ENCODE data around the gene BPIFB6.

Gene BPIFB6

DNA sequence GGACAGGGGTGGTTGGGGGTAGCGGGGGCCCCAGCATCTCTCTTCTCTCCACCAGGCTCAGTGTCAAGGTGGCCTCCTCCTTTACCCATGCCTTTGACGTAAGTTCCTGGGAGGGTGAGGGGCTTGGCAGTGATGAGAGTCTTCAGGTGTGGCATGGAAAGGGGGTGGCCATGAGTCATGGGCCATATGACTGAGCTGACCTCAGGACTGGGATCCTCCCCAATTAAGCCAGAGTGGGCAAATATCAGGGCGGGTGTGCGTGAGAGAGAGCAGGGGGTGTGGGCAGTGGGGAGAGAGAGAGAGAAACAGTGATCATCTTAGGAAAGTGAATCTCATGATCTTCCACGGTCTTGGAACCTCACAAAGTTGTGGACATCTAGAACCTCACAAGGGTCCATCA lies 39.8 kb downstream of the BPIFB6 start:
- H3K27me3 ChIP-seq = no peaks in the 10 kb centered on the region
- H3K36me3 ChIP-seq = no peaks in the 10 kb centered on the region
- H3K4me3 ChIP-seq = no peak overlapping the region
- H3K9ac ChIP-seq = no peak overlapping the region
- H4K20me1 ChIP-seq = no peaks in the 10 kb centered on the region
- H3K4me2 ChIP-seq = 0 out of 22 replicates have a peak overlapping the region, but pooled peaks of 1 of the 11 experiments have one; percentile 5
- no peak overlapping the region for H3K27ac ChIP-seq
- no peaks in the 10 kb centered on the region for H3K9me3 ChIP-seq (replicated peaks in 1 of 11)
- TF ChIP-seq Cebpa-rat (IDR thresholded peaks at IDR 0.05) = no peak
- peaks cover 0 to 14% (median 0%) of the 10 kb centered on the region in 10 experiments; a peak in 6 of 20 replicates for H3K4me1 ChIP-seq

DNA sequence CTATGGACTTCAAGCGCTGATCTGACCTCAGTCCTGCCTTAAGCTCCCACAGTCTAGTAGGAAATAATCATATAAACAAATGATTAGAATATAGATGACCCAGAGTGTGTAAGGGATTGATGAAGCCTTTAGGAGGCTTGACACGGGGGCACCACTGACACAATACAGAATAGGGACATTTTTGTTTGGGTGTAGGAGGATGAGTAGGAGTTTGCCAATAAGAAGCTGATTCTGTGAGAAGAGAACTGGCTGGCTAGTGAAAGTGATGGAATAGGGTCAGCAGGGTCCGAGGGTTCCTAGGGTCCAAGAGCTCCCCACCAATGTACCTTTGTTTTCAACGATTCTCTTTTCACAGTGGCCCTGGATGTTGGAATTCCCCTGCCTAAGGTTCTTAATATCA lies 40.9 kb downstream of the BPIFB6 start:
- Histone ChIP-seq H3K9ac (no peak overlapping the region), H3K9me3 (replicated peaks in 1 of 11) (no peaks in the 10 kb centered on the region), H4K20me1 (no peaks in the 10 kb centered on the region), H3K4me3 (no peak overlapping the region), H3K4me2 (no peak overlapping the region), H3K36me3 (no peaks in the 10 kb centered on the region), H3K27ac (no peak overlapping the region), H3K27me3 (no peaks in the 10 kb centered on the region), H3K4me1 (peaks cover 0 to 12% (median 1%) of the 10 kb centered on the region in 10 experiments; a peak in 10 of 20 replicates)
- no peak for TF ChIP-seq Cebpa-rat (IDR thresholded peaks at IDR 0.05)

- no peak for TF ChIP-seq Cebpa-rat (IDR thresholded peaks at IDR 0.05)
- H3K4me2 ChIP-seq = no peak overlapping the region
- H3K9me3 ChIP-seq (replicated peaks in 1 of 11) = no peaks in the 10 kb centered on the region
- no peak overlapping the region for H3K9ac ChIP-seq
- no peaks in the 10 kb centered on the region for H4K20me1 ChIP-seq
- peaks cover 0 to 12% (median 5%) of the 10 kb centered on the region in 10 experiments; a peak in 13 of 20 replicates for H3K4me1 ChIP-seq
- H3K4me3 ChIP-seq = no peak overlapping the region
- H3K27me3 ChIP-seq = no peaks in the 10 kb centered on the region
- no peak overlapping the region for H3K27ac ChIP-seq
- no peaks in the 10 kb centered on the region for H3K36me3 ChIP-seq
Observed at GRCh38 chr20:33072813-33073212, 41.4 kb downstream of the BPIFB6 start.

- H3K9ac ChIP-seq = no peak overlapping the region
- no peak overlapping the region for H3K27ac ChIP-seq
- H3K27me3 ChIP-seq = no peaks in the 10 kb centered on the region
- H3K4me3 ChIP-seq = no peak overlapping the region
- H4K20me1 ChIP-seq = no peaks in the 10 kb centered on the region
- H3K9me3 ChIP-seq (replicated peaks in 1 of 11) = no peaks in the 10 kb centered on the region
- peaks cover 0 to 11% (median 6%) of the 10 kb centered on the region in 10 experiments; a peak in 8 of 20 replicates for H3K4me1 ChIP-seq
- no peaks in the 10 kb centered on the region for H3K36me3 ChIP-seq
- no peak for TF ChIP-seq Cebpa-rat (IDR thresholded peaks at IDR 0.05)
- no peak overlapping the region for H3K4me2 ChIP-seq
Observed at GRCh38 chr20:33074675-33075074, 43.2 kb downstream of the BPIFB6 start.

DNA sequence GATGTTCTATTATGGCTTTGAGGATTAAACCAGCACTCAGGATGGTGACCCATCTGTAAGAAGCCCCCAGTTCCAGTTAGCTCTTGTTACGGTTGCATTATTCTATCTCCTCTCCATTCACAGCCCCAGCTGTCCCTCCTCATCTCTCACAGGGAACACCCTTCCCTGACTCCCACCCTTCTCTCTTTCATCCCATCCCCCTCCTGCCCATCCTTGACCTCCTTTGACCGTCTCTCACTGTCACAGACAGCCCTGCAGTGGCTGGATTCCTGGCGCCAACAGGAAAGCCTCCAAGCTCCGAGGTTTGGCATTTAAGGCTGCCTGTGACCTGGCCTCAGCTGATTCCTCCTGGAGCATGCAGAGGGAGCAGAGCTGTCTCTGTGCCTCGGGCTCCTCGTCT lies 43.8 kb downstream of the BPIFB6 start:
- no peak for TF ChIP-seq Cebpa-rat (IDR thresholded peaks at IDR 0.05)
- H3K9ac ChIP-seq = no peak overlapping the region
- no peak overlapping the region for H3K27ac ChIP-seq
- peaks cover 0 to 11% (median 6%) of the 10 kb centered on the region in 10 experiments; a peak in 8 of 20 replicates for H3K4me1 ChIP-seq
- no peaks in the 10 kb centered on the region for H3K9me3 ChIP-seq (replicated peaks in 1 of 11)
- H3K27me3 ChIP-seq = no peaks in the 10 kb centered on the region
- no peak overlapping the region for H3K4me3 ChIP-seq
- no peaks in the 10 kb centered on the region for H4K20me1 ChIP-seq
- H3K36me3 ChIP-seq = no peaks in the 10 kb centered on the region
- no peak overlapping the region for H3K4me2 ChIP-seq

DNA sequence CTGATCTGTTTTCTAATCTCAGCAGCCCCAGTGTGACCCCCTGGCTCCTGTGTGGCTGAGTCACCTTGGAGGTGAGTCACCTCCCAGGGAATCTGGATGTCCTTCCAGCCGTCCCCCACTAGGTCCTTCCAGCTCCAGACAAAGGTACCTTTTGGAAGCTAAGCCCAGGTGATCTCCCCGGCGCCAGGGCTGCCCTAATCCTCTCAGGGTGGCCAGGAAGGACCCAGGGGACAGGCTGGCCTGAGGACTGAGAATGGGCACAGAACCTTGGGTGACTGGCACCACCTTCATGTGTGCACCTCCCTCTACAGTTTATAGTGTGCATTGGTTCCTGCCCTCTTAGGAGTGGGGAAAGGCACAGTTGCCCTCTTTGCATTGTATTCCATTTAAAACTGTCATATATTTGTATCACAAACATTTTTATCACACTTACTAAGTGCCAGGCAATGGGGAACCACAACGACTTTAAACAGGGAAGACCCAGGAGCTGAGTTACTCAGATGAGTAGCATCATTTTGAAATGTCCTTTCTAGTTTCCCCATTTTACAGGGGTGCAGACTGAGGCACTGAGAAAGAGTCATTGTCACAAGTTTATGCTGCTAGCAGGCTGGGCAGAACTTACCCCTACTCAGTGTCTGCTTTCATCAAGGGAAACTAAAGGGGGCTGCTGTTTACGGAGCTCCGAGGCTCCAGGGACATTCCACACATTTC lies 45.4 kb downstream of the BPIFB6 start:
- Histone ChIP-seq H3K9me3 (replicated peaks in 1 of 11) (no peaks in the 10 kb centered on the region), H3K36me3 (no peaks in the 10 kb centered on the region)

GRCh38 chr20:33079259-33079658 lies 47.8 kb downstream of the BPIFB6 start, which contains the start of gene BPIFB4:
TSS of gene BPIFB4 (plus strand) at chr20:33079643. CDS start at chr20:33081527, 1,884 bp downstream.
- no peaks in the 10 kb centered on the region for H3K27me3 ChIP-seq
- H3K36me3 ChIP-seq = no peaks in the 10 kb centered on the region
- no peak for TF ChIP-seq Cebpa-rat (IDR thresholded peaks at IDR 0.05)
- no peak within 1 kb of the TSS for H3K9ac ChIP-seq
- H4K20me1 ChIP-seq = no peaks in the 10 kb centered on the region
- H3K4me3 ChIP-seq = no peak within 1 kb of the TSS
- no peaks in the 10 kb centered on the region for H3K9me3 ChIP-seq (replicated peaks in 1 of 11)
- peaks cover 0 to 11% (median 6%) of the 10 kb centered on the region in 10 experiments; a peak in 8 of 20 replicates for H3K4me1 ChIP-seq
- H3K27ac ChIP-seq = no peak within 1 kb of the TSS; a peak in 1 of 22 replicates
- H3K4me2 ChIP-seq = no peak within 1 kb of the TSS

More for the DNA sequence above, 45.4 kb downstream of the BPIFB6 start:
- H3K27me3 ChIP-seq = no peaks in the 10 kb centered on the region
- H3K4me2 ChIP-seq = no peak overlapping the region
- H3K4me3 ChIP-seq = no peak overlapping the region
- H4K20me1 ChIP-seq = no peaks in the 10 kb centered on the region
- peaks cover 0 to 11% (median 6%) of the 10 kb centered on the region in 10 experiments; a peak in 8 of 20 replicates for H3K4me1 ChIP-seq
- H3K9ac ChIP-seq = no peak overlapping the region
- no peak overlapping the region for H3K27ac ChIP-seq
- TF ChIP-seq Cebpa-rat (IDR thresholded peaks at IDR 0.05) = no peak

GRCh38 chr20:33081411-33082154 lies 50.1 kb downstream of the BPIFB6 start:
- no peak overlapping the region for H3K9ac ChIP-seq
- H3K9me3 ChIP-seq (replicated peaks in 1 of 11) = no peaks in the 10 kb centered on the region
- peaks cover 0 to 11% (median 6%) of the 10 kb centered on the region in 10 experiments; a peak in 8 of 20 replicates for H3K4me1 ChIP-seq
- no peak for TF ChIP-seq Cebpa-rat (IDR thresholded peaks at IDR 0.05)
- no peaks in the 10 kb centered on the region for H4K20me1 ChIP-seq
- no peaks in the 10 kb centered on the region for H3K27me3 ChIP-seq
- H3K27ac ChIP-seq = no peak overlapping the region
- H3K4me2 ChIP-seq = no peak overlapping the region
- no peak overlapping the region for H3K4me3 ChIP-seq
- H3K36me3 ChIP-seq = no peaks in the 10 kb centered on the region

DNA sequence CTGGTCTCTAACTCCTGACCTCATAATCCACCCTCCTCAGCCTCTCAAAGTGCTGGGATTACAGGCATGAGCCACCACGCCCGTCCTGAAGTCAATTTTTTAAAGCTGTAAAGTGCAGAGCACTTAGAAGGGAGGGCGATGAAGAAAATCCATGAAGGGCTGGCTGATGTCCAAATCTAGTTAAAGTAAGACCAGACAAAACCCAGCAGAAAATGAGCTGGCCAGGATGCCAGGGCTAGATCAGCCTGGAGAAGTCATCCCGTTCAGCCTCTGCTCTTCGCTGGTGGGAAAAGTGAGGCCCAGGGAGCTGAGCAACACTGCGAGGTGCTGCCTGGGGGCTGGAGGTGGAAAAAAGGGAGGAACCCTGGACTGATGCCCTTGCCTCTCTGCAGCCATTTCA lies 51.1 kb downstream of the BPIFB6 start:
- Histone ChIP-seq H3K9ac (no peak overlapping the region), H3K9me3 (replicated peaks in 1 of 11) (no peaks in the 10 kb centered on the region), H3K4me2 (no peak overlapping the region), H3K27ac (no peak overlapping the region), H3K4me1 (peaks cover 0 to 7% (median 4%) of the 10 kb centered on the region in 10 experiments; a peak in 8 of 20 replicates), H4K20me1 (no peaks in the 10 kb centered on the region), H3K4me3 (no peak overlapping the region), H3K36me3 (no peaks in the 10 kb centered on the region), H3K27me3 (no peaks in the 10 kb centered on the region)
- no peak for TF ChIP-seq Cebpa-rat (IDR thresholded peaks at IDR 0.05)

Data from BLaER1 treated with 17β-estradiol and CSF1 and Interleukin-3, amounts not matched to agents 10 nM and 100 nM (cell line).